Activated naive CD4-positive, alpha-beta T cell treated with anti-CD3 and anti-CD28 coated beads for 36 hours (primary cell): ENCODE results near the gene ZFAND3. TPM values are rescaled to one million over a fixed set of nuclear protein-coding genes. Genes with fewer than 3 reads are reported as not detected.

Source experiments
- CTCF ChIA-PET: fragments of 350-600 bp; sonication (Branson Sonifier 250); formaldehyde crosslinking; loops from one replicate; lab custom pipeline; 2021; ENCODE audit warnings: antibody characterized with exemption; lab: Charles Lee
- DNase-seq: peaks from one replicate; pipeline ENCODE4 v3.0.0-alpha.2; 2020
- H3K27ac Mint-ChIP-seq: one replicate; pipeline ENCODE4 v1.8.0; 2021; ENCODE audit warnings: mild to moderate bottlenecking, mixed read lengths
- H3K27me3 Mint-ChIP-seq: one replicate; pipeline ENCODE4 v1.8.0; 2021; ENCODE audit warnings: low read depth, mixed read lengths
- H3K36me3 Mint-ChIP-seq: one replicate; pipeline ENCODE4 v1.8.0; 2021; ENCODE audit warnings: low read depth, mixed read lengths
- H3K4me1 Mint-ChIP-seq: one replicate; pipeline ENCODE4 v1.8.0; 2021; ENCODE audit warnings: low read depth, mixed read lengths
- H3K4me3 Mint-ChIP-seq: one replicate; pipeline ENCODE4 v1.8.0; 2021; ENCODE audit warnings: mild to moderate bottlenecking, moderate library complexity, mixed read lengths
- H3K9me3 Mint-ChIP-seq: one replicate; pipeline ENCODE4 v1.8.0; 2021; ENCODE audit warnings: mixed read lengths
- intact Hi-C: fragments of 100-400 bp; cut with micrococcal nuclease; formaldehyde crosslinking; loops from one replicate; pipeline ENCODE4 v1.15.1; 2023
- total RNA-seq, 2 experiments: library from RNA; stranded (reverse); gene quantifications; one replicate each; pipeline ENCODE4 v1.2.3, GENCODE V29; 2021

The ZFAND3 gene
- total RNA-seq, 2 experiments from 2014 or later: 33.6 to 35.3 TPM

DNA sequence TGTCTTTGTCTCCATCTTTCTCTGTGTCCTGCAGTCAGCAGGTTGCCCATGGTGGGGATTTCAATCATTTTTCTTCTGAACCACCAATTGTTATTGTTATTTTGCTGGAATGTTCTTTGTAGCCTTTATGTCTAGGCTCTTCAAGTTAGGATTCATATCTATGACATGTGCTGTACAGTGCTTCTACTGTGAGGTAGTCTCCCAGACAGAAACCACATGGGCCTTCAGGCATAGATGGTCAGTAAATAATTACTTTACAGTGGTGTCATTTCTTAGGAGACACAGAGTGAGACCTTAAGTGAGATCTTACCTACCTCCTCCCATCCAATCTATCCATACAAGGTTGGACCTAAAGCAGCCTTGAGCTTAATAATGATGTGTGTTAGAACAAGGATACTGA is 265.5 kb downstream of the ZFAND3 start:
- no peak for DNase-seq
- Mint-ChIP-seq H3K9me3 (no peaks in the 10 kb centered on the region), H3K27me3 (no peaks in the 10 kb centered on the region), H3K4me1 (peaks cover 2% of the 10 kb centered on the region), H3K4me3 (no peak overlapping the region), H3K36me3 (peaks cover 30% of the 10 kb centered on the region), H3K27ac (no peak overlapping the region)
- CTCF ChIA-PET: no interaction called here
- intact Hi-C loops: no loop called here

- no peaks in the 10 kb centered on the region for H3K4me1 Mint-ChIP-seq
- no peak overlapping the region for H3K27ac Mint-ChIP-seq
- H3K4me3 Mint-ChIP-seq: no peak overlapping the region
- H3K27me3 Mint-ChIP-seq: no peaks in the 10 kb centered on the region
- intact Hi-C loops: no loop called here
- CTCF ChIA-PET: no interaction called here
- H3K36me3 Mint-ChIP-seq: peaks cover 27% of the 10 kb centered on the region
- DNase-seq: no peak
- H3K9me3 Mint-ChIP-seq: no peaks in the 10 kb centered on the region
These were observed 266.8 kb downstream of the ZFAND3 start for GRCh38 chr6:38086346-38086745.

DNA sequence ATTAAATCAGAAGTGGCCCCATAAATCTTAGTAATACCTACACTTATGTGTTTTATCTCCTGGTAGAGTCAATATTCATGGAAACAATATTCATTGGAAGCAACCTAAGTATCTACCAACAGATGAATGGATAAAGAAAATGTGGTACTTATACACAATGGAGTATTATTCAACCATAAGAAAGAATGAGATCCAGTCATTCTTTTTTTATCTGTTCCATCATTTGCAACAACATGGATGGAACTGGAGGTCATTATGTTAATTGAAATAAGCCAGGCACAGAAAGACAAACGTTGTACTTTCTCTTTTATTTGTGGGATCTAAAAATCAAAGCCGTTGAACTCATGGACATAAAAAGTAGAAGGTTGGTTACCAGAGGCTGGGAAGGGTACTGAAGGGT is 268.5 kb downstream of the ZFAND3 start:
- Mint-ChIP-seq H3K27ac (no peak overlapping the region), H3K36me3 (peaks cover 22% of the 10 kb centered on the region), H3K4me1 (no peaks in the 10 kb centered on the region), H3K9me3 (no peaks in the 10 kb centered on the region), H3K4me3 (no peak overlapping the region), H3K27me3 (no peaks in the 10 kb centered on the region)
- CTCF ChIA-PET: no interaction called here
- DNase-seq: no peak
- intact Hi-C loops: no loop called here

DNA sequence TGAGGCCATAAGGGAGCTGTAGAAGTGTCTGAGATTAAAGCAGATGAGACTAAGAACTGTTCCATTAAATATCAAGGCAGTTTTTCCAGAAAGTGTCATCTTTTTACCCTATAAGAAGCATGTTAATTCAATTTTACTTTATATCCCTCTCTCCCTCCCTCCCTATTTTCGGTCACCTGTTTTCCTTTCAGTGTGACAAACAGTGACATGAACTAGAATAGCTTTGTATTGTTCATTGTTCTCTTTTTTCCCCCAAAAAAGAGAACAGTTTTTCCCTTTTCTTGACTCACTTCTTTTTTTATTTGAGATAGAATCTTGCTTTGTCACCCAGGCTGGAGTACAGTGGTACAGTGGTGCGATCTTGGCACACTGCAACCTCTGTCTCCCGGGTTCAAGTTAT is 269.3 kb downstream of the ZFAND3 start:
- intact Hi-C loops: no loop called here
- no peak for DNase-seq
- H3K4me3 Mint-ChIP-seq: no peak overlapping the region
- CTCF ChIA-PET: no interaction called here
- H3K27ac Mint-ChIP-seq: no peak overlapping the region
- peaks cover 21% of the 10 kb centered on the region for H3K36me3 Mint-ChIP-seq
- H3K9me3 Mint-ChIP-seq: no peaks in the 10 kb centered on the region
- no peaks in the 10 kb centered on the region for H3K4me1 Mint-ChIP-seq
- H3K27me3 Mint-ChIP-seq: no peaks in the 10 kb centered on the region

DNA sequence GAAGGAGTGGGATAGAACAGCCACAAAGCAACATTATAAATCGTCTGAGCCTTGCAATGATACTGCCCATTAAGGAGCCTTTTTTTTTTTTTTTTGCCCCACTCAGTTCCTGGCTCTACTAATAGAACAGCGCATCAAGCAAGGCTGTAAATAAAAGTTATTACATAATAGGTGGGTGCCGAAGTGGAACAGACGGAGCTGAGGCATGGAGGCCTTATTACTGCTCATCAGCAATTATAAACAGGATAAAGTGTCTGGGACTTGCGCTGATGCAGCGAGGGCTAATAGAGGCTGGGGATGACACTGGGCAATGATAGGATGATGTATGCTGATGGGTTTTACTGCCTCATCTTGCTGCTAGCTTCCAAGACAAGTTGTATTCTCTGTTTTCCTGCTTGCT is 272.1 kb downstream of the ZFAND3 start:
- CTCF ChIA-PET: interaction anchor here (0.6 kb wide), 1 partner anchor 468 kb away, joined by 3 read pairs; no protein-coding TSS in a partner anchor

DNA sequence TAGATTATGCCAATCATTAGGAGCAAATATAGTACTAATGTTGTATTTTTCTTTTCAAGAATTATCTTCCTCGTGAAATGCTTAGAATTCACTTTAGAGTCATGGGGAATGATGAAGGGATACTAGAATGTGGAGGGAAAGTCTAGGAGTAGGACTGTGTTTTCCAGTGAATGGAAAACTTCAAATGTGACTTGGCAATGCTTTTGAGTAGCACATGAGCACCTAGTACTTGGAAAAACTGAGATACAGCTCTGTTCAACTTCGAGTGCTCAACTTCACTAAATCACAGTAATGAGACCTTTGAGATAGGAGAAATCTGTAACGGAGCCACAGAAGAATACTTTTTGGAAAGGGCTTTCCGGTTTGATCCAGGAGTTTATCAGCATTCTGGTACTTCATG is 272.9 kb downstream of the ZFAND3 start:
- H3K4me3 Mint-ChIP-seq: no peak overlapping the region

More for the DNA sequence above, 272.1 kb downstream of the ZFAND3 start:
- intact Hi-C loops: no loop called here
- Mint-ChIP-seq H3K27ac (no peak overlapping the region), H3K36me3 (peaks cover 8% of the 10 kb centered on the region), H3K4me3 (no peak overlapping the region), H3K4me1 (peaks cover under 1% of the 10 kb centered on the region), H3K27me3 (no peaks in the 10 kb centered on the region), H3K9me3 (no peaks in the 10 kb centered on the region)
- no peak for DNase-seq

GRCh38 chr6:38092964-38093363 is 273.4 kb downstream of the ZFAND3 start:
- Mint-ChIP-seq H3K4me1 (peaks cover 7% of the 10 kb centered on the region), H3K27ac (no peak overlapping the region), H3K36me3 (peaks cover 1% of the 10 kb centered on the region), H3K27me3 (no peaks in the 10 kb centered on the region), H3K4me3 (no peak overlapping the region), H3K9me3 (no peaks in the 10 kb centered on the region)
- DNase-seq: no peak
- CTCF ChIA-PET: no interaction called here
- intact Hi-C loops: no loop called here

More for the DNA sequence above, 272.9 kb downstream of the ZFAND3 start:
- intact Hi-C loops: no loop called here
- CTCF ChIA-PET: interaction anchor here (0.6 kb wide), 1 partner anchor 467 kb away, joined by 3 read pairs; no protein-coding TSS in a partner anchor
- Mint-ChIP-seq H3K27ac (no peak overlapping the region), H3K9me3 (no peaks in the 10 kb centered on the region), H3K27me3 (no peaks in the 10 kb centered on the region), H3K36me3 (peaks cover 2% of the 10 kb centered on the region), H3K4me1 (peaks cover 5% of the 10 kb centered on the region)
- no peak for DNase-seq

DNA sequence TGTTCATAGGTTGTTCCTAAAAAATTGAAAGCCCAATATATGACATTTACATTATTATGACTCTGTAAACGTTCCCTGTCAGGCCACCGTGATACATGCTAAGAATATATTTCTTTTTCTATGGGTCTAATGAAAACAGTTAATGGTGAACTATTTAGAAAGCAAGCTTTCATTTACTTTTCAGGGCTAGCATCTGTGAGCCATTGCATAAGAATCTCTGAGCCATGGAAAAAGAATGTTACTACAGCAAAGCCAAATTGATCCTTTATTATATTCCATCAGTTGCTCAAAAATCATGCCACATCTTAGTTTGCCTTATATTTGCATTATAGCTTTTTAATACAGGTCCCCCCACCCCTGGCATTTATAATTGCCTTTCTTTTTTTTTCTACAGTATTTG is 275.5 kb downstream of the ZFAND3 start:
- no peaks in the 10 kb centered on the region for H3K9me3 Mint-ChIP-seq
- H3K4me1 Mint-ChIP-seq: peaks cover 16% of the 10 kb centered on the region
- no peak overlapping the region for H3K27ac Mint-ChIP-seq
- intact Hi-C loops: no loop called here
- DNase-seq: no peak
- no peaks in the 10 kb centered on the region for H3K27me3 Mint-ChIP-seq
- no peak overlapping the region for H3K4me3 Mint-ChIP-seq
- H3K36me3 Mint-ChIP-seq: no peaks in the 10 kb centered on the region
- CTCF ChIA-PET: interaction anchor here (0.6 kb wide), 1 partner anchor 402 kb away, joined by 4 read pairs; no protein-coding TSS in a partner anchor

DNA sequence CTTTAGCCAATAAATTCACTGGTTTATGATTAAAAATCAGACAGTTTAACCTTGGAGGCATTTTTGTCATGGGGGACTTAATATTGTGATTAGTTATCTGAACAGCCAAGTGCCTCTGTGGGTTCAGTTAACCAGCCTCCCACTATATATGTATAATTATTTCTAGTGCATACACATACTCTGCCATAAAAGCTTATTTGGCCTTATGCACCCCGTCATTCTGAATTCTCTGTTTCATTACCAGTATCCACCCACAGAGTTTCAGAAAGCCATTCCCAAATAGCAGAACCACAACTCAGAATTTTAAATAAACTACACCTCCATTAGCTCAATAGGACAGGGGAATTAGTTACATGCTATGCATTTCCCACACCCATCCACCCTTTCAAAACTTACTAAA is 279.7 kb downstream of the ZFAND3 start:
- Mint-ChIP-seq H3K27me3 (no peaks in the 10 kb centered on the region), H3K9me3 (no peaks in the 10 kb centered on the region), H3K36me3 (peaks cover 6% of the 10 kb centered on the region), H3K4me1 (peaks cover 23% of the 10 kb centered on the region), H3K27ac (no peak overlapping the region), H3K4me3 (no peak overlapping the region)
- CTCF ChIA-PET: no interaction called here
- intact Hi-C loops: no loop called here
- DNase-seq: no peak

DNA sequence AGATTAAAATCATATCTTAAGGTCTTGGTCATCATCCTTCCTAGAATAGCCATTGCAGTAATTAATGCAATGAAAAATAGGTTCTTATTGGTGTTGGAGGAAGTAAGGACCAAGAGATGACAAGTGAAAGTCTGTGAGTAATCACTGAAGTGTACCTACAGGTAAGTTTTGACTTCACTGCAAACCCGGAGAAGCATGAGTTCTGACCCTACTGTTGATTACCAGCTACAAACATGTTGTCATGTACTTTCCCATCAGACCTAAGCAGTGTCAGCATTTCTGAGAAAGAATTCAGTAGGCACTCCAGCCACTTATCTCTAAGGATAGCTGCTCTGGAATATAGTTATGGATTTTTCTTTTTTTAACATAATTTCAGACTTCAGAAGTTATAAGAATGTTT is 280.9 kb downstream of the ZFAND3 start:
- Mint-ChIP-seq H3K27me3 (no peaks in the 10 kb centered on the region), H3K4me3 (no peak overlapping the region), H3K9me3 (no peaks in the 10 kb centered on the region), H3K36me3 (peaks cover 8% of the 10 kb centered on the region), H3K4me1 (peaks cover 23% of the 10 kb centered on the region), H3K27ac (no peak overlapping the region)
- CTCF ChIA-PET: no interaction called here
- DNase-seq: no peak
- intact Hi-C loops: no loop called here

GRCh38 chr6:38103921-38104320 is 284.4 kb downstream of the ZFAND3 start:
- no peak for DNase-seq
- no peaks in the 10 kb centered on the region for H3K27me3 Mint-ChIP-seq
- H3K4me3 Mint-ChIP-seq: no peak overlapping the region
- intact Hi-C loops: no loop called here
- peaks cover 18% of the 10 kb centered on the region for H3K4me1 Mint-ChIP-seq
- CTCF ChIA-PET: no interaction called here
- no peak overlapping the region for H3K27ac Mint-ChIP-seq
- H3K9me3 Mint-ChIP-seq: no peaks in the 10 kb centered on the region
- peaks cover 15% of the 10 kb centered on the region for H3K36me3 Mint-ChIP-seq

GRCh38 chr6:38105066-38105465 is 285.5 kb downstream of the ZFAND3 start:
- H3K27me3 Mint-ChIP-seq: no peaks in the 10 kb centered on the region
- no peak overlapping the region for H3K27ac Mint-ChIP-seq
- H3K4me1 Mint-ChIP-seq: peaks cover 11% of the 10 kb centered on the region
- H3K9me3 Mint-ChIP-seq: no peaks in the 10 kb centered on the region
- intact Hi-C loops: no loop called here
- no peak for DNase-seq
- no peak overlapping the region for H3K4me3 Mint-ChIP-seq
- CTCF ChIA-PET: no interaction called here
- H3K36me3 Mint-ChIP-seq: peaks cover 16% of the 10 kb centered on the region

DNA sequence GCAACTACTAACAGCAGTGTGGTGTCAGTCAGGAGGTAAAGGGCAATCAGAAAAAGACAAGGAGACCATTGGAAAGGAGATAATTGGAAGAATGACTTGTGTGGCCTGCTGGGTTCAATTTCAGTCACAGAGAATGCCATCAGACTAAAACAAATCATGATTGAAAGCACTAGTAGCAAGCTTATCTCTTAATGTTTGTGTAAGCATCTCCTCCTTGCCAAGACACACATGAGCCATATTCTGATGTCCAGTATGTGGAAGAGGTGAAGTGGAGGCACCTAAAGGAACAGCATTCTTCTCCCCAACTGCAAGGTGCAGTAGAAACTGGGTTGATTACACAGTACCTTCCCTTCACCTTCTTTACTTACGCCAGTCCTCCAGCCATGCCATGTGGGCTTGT is 287.5 kb downstream of the ZFAND3 start:
- H3K4me3 Mint-ChIP-seq: no peak overlapping the region
- CTCF ChIA-PET: no interaction called here
- peaks cover 12% of the 10 kb centered on the region for H3K4me1 Mint-ChIP-seq

More for the DNA sequence above, 287.5 kb downstream of the ZFAND3 start:
- Mint-ChIP-seq H3K27me3 (no peaks in the 10 kb centered on the region), H3K36me3 (peaks cover 11% of the 10 kb centered on the region), H3K27ac (no peak overlapping the region), H3K9me3 (no peaks in the 10 kb centered on the region)
- DNase-seq: no peak
- intact Hi-C loops: no loop called here
